Sciatic nerve (tissue), 2 donors: ENCODE measurements around the gene TRIM68. TPM values are rescaled to one million over a fixed set of nuclear protein-coding genes. Genes with fewer than 3 reads are reported as not detected.

ENCODE experiments used
- ATAC-seq: fragments of 200-7000 bp; cut with Tn5 transposase; one replicate; pipeline ENCODE4 v1.9.1; 2020; ENCODE audit warnings: mild to moderate bottlenecking, moderate library complexity
- DNase-seq: peaks from one replicate; pipeline ENCODE4 v3.0.0-alpha.2; 2020; ENCODE audit warnings: low spot score
- intact Hi-C: fragments of 100-400 bp; cut with DNase I; formaldehyde crosslinking; loops from one replicate; pipeline ENCODE4 v1.14.2; 2022
- total RNA-seq: library from RNA; stranded (reverse); fragmentation: NEBNext Ultra II Directional; extraction: Animal tissue kit (Norgen Biotek cat#: 25700); gene quantifications from one replicate; pipeline ENCODE4 v1.2.1, GENCODE V29; 2021
- donor health status: DM: no; HTN: no; CAD: no.
- donor health status: DM: no; HTN: no; CAD: no.

TRIM68 gene
- total RNA-seq, 1 donor from 2014 or later = 14.2 TPM

- no peak for DNase-seq
- ATAC-seq = no peak
- intact Hi-C loops = no loop called here
Observed at GRCh38 chr11:4610258-4610935, 2.4 kb upstream of the TRIM68 start.

- DNase-seq = no peak
- no peak for ATAC-seq
- intact Hi-C loops = no loop called here
Observed at GRCh38 chr11:4607096-4607495, 935 bp downstream of the TRIM68 start.

GRCh38 chr11:4606231-4607015 is 1.6 kb downstream of the TRIM68 start:
- intact Hi-C loops = no loop called here
- ATAC-seq = no peak
- DNase-seq = no peak

- no peak for ATAC-seq
- DNase-seq = no peak
Observed at GRCh38 chr11:4605057-4605456, 3.0 kb downstream of the TRIM68 start.

GRCh38 chr11:4593739-4594138 is 14.3 kb downstream of the TRIM68 start, which contains the start of gene OR52I1:
OR52I1 (plus strand) TSS chr11:4594039; CDS start chr11:4594039, 0 bp downstream.
- DNase-seq (no peak), ATAC-seq (no peak)
- intact Hi-C loops = no loop called here

More at GRCh38 chr11:4605057-4605456, 3.0 kb downstream of the TRIM68 start:
- intact Hi-C loops = no loop called here

GRCh38 chr11:4589017-4589416 is 19.0 kb downstream of the TRIM68 start:
- DNase-seq = no peak
- no peak for ATAC-seq
- intact Hi-C loops = no loop called here

GRCh38 chr11:4581443-4581842 is 26.6 kb downstream of the TRIM68 start, which contains the start of gene OR52I2:
OR52I2 (plus strand) TSS chr11:4581743.
- no peak for ATAC-seq
- intact Hi-C loops = no loop called here
- DNase-seq = no peak

- no peak for ATAC-seq
- DNase-seq = no peak
Observed at GRCh38 chr11:4580124-4580523, 27.9 kb downstream of the TRIM68 start.

GRCh38 chr11:4578624-4579023 is 29.4 kb downstream of the TRIM68 start:
- DNase-seq (no peak), ATAC-seq (no peak)
- intact Hi-C loops = no loop called here

More at GRCh38 chr11:4580124-4580523, 27.9 kb downstream of the TRIM68 start:
- intact Hi-C loops = no loop called here

- ATAC-seq = no peak
- DNase-seq = no peak
- intact Hi-C loops = no loop called here
Observed at GRCh38 chr11:4577761-4578160, 30.3 kb downstream of the TRIM68 start.

- DNase-seq (no peak), ATAC-seq (no peak)
- intact Hi-C loops = no loop called here
Observed at GRCh38 chr11:4576880-4577279, 31.2 kb downstream of the TRIM68 start.

- DNase-seq (no peak), ATAC-seq (no peak)
- intact Hi-C loops = no loop called here
Observed at GRCh38 chr11:4569075-4569474, 39.0 kb downstream of the TRIM68 start.

GRCh38 chr11:4565371-4565770 is 42.7 kb downstream of the TRIM68 start:
- intact Hi-C loops = no loop called here
- DNase-seq = no peak
- ATAC-seq = no peak

GRCh38 chr11:4560467-4560866 is 47.6 kb downstream of the TRIM68 start:
- ATAC-seq = no peak
- DNase-seq = no peak
- intact Hi-C loops = no loop called here

- DNase-seq (no peak), ATAC-seq (no peak)
- intact Hi-C loops = no loop called here
Observed at GRCh38 chr11:4559527-4560440, 48.2 kb downstream of the TRIM68 start.

GRCh38 chr11:4551346-4551979 is 56.6 kb downstream of the TRIM68 start:
- DNase-seq (no peak), ATAC-seq (no peak)

More at GRCh38 chr11:4551346-4551979, 56.6 kb downstream of the TRIM68 start:
- intact Hi-C loops = no loop called here
